Activated naive CD4-positive, alpha-beta T cell treated with anti-CD3 and anti-CD28 coated beads, Interleukin-2, amount 50 U/mL, for 24 hours (primary cell): ENCODE results near the gene PPP1R12B.
"Not testable (repeated sequence)": the region's sequence is repeated elsewhere in the genome, so short reads cannot be mapped to it uniquely, and the experiment has no call there.

Source experiments
- H3K27ac Mint-ChIP-seq: one replicate; pipeline ENCODE4 v1.8.0; 2021; ENCODE audit warnings: mild to moderate bottlenecking, mixed read lengths
- H3K27me3 Mint-ChIP-seq: one replicate; pipeline ENCODE4 v1.8.0; 2021; ENCODE audit warnings: mixed read lengths
- H3K36me3 Mint-ChIP-seq: one replicate; pipeline ENCODE4 v1.8.0; 2021; ENCODE audit warnings: mixed read lengths
- H3K4me1 Mint-ChIP-seq: one replicate; pipeline ENCODE4 v1.8.0; 2021; ENCODE audit warnings: mixed read lengths
- H3K4me3 Mint-ChIP-seq: one replicate; pipeline ENCODE4 v1.8.0; 2021; ENCODE audit warnings: mild to moderate bottlenecking, mixed read lengths
- H3K9me3 Mint-ChIP-seq: one replicate; pipeline ENCODE4 v1.8.0; 2021; ENCODE audit warnings: mixed read lengths

Gene PPP1R12B

GRCh38 chr1:202578001-202578504 lies 229.6 kb downstream of the PPP1R12B start:
- H3K4me1 Mint-ChIP-seq: no peaks in the 10 kb centered on the region
- no peaks in the 10 kb centered on the region for H3K9me3 Mint-ChIP-seq
- peaks cover 19% of the 10 kb centered on the region for H3K36me3 Mint-ChIP-seq
- H3K27me3 Mint-ChIP-seq: no peaks in the 10 kb centered on the region
- no peak overlapping the region for H3K27ac Mint-ChIP-seq
- H3K4me3 Mint-ChIP-seq: no peak overlapping the region

DNA sequence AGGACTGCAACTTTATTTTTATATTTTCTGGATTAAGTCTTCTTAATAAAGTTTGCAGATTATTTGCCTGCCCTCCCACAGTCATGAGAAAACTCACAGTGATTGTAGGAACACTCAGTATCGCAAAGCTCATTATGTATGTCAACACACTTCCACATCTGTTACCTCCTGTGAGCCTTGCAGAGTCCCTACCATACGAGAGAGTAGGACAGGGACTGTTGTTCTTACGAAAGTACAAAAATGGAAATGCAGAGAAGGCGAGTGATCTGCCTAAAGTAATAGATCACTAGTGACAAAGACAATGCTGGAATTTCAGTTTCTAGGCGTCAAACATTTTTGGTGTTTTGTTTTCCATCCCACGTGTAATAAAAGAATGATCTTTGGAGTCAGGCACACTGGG lies 230.1 kb downstream of the PPP1R12B start:
- Mint-ChIP-seq H3K27me3 (no peaks in the 10 kb centered on the region), H3K9me3 (no peaks in the 10 kb centered on the region), H3K4me3 (no peak overlapping the region), H3K36me3 (peaks cover 16% of the 10 kb centered on the region), H3K4me1 (no peaks in the 10 kb centered on the region), H3K27ac (no peak overlapping the region)

- no peaks in the 10 kb centered on the region for H3K9me3 Mint-ChIP-seq
- H3K4me1 Mint-ChIP-seq: no peaks in the 10 kb centered on the region
- no peaks in the 10 kb centered on the region for H3K27me3 Mint-ChIP-seq
- no peak overlapping the region for H3K27ac Mint-ChIP-seq
- peaks cover 14% of the 10 kb centered on the region for H3K36me3 Mint-ChIP-seq
- H3K4me3 Mint-ChIP-seq: no peak overlapping the region
Observed at GRCh38 chr1:202579806-202580205, 231.3 kb downstream of the PPP1R12B start.

GRCh38 chr1:202580619-202581018 lies 232.1 kb downstream of the PPP1R12B start:
- no peaks in the 10 kb centered on the region for H3K4me1 Mint-ChIP-seq

DNA sequence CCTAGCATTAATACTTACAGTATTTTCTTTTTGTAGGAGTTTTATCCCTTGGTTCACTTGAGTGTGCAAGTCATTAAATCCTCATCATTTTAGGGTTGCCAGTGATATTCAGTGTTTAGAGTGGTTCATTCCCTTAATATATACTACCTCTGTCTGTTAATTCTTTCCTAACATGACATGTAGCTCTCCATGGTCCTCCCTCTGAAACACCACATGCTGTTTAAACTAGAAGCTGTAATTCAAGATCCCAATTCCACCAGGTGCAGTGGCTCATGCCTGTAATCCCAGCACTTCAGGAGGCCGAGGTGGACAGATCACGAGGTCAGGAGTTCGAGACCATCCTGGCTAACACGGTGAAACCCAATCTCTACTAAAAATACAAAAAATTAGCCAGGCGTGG lies 233.9 kb downstream of the PPP1R12B start:
- peaks cover 11% of the 10 kb centered on the region for H3K36me3 Mint-ChIP-seq
- not testable (repeated sequence) for H3K9me3 Mint-ChIP-seq, H3K27ac Mint-ChIP-seq, H3K4me1 Mint-ChIP-seq, H3K4me3 Mint-ChIP-seq, H3K27me3 Mint-ChIP-seq

More at GRCh38 chr1:202580619-202581018, 232.1 kb downstream of the PPP1R12B start:
- Mint-ChIP-seq H3K4me3 (no peak overlapping the region), H3K27ac (peak overlapping the region; percentile 69), H3K36me3 (peaks cover 11% of the 10 kb centered on the region), H3K9me3 (no peaks in the 10 kb centered on the region), H3K27me3 (no peaks in the 10 kb centered on the region)

GRCh38 chr1:202584707-202585589 lies 236.4 kb downstream of the PPP1R12B start:
- no peak overlapping the region for H3K27ac Mint-ChIP-seq
- peaks cover 11% of the 10 kb centered on the region for H3K36me3 Mint-ChIP-seq
- H3K27me3 Mint-ChIP-seq: no peaks in the 10 kb centered on the region

DNA sequence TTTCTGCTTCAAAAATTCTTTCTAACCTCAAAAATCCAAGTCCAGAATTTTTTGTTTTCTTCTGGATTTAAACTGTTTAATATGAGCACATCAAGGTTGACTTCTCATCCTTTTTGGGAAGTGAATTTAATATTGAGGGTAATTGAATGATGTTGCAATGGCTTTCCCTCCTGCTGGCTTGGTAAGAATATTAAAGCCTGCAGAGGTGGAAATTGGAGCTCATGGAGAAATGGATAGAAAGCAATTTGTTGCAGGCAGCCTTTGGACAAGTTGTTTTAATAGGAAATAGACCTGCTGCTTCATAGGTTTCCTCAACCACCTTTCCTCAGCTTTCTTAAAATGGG lies 237.1 kb downstream of the PPP1R12B start:
- H3K27me3 Mint-ChIP-seq: no peaks in the 10 kb centered on the region
- no peak overlapping the region for H3K27ac Mint-ChIP-seq
- H3K4me1 Mint-ChIP-seq: no peaks in the 10 kb centered on the region
- H3K36me3 Mint-ChIP-seq: peaks cover 10% of the 10 kb centered on the region
- H3K4me3 Mint-ChIP-seq: no peak overlapping the region
- no peaks in the 10 kb centered on the region for H3K9me3 Mint-ChIP-seq

More at GRCh38 chr1:202584707-202585589, 236.4 kb downstream of the PPP1R12B start:
- H3K4me3 Mint-ChIP-seq: no peak overlapping the region
- H3K9me3 Mint-ChIP-seq: no peaks in the 10 kb centered on the region
- H3K4me1 Mint-ChIP-seq: no peaks in the 10 kb centered on the region

DNA sequence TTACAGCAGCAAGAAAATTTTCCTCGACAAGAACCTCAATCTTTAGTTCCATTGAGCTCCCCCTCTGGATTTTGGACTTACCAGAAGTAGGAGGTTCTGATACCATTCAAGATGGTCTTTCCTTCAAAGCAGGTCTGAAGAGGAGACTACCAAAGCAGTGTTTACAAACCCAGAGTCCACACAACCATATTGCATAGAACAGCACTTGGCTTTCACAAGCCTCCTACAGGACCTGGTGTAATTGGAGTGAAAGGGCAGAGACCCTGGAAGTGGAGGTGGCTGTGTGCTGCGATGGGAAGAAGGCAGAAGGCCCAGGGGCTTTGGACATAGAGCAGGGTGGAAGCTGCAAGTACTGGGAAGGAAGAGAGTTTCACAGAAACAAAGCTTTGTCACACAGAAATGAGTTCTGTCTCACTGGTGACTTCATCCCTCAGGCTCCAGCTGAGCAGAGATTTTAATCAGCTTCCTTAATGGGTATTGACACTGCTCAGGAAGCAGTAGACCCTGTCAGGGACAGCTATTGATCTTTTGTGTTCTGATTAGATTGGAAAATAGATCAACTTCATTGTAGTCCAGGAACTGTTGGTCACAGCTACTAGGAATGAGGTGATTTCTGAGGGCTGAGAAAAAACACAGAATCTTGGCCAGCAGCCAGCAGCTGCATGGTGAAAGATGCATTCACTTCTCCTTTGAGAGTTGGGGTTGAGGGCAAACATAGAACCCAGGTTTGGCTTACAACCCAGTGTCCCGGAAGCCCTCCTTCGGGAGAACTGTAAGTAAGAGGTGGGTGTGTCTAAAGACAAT lies 237.7 kb downstream of the PPP1R12B start:
- Mint-ChIP-seq H3K27me3 (no peaks in the 10 kb centered on the region), H3K27ac (no peak overlapping the region), H3K4me3 (no peak overlapping the region), H3K9me3 (no peaks in the 10 kb centered on the region), H3K36me3 (peaks cover 7% of the 10 kb centered on the region), H3K4me1 (no peaks in the 10 kb centered on the region)

GRCh38 chr1:202586871-202587270 lies 238.4 kb downstream of the PPP1R12B start:
- H3K27ac Mint-ChIP-seq: no peak overlapping the region
- no peak overlapping the region for H3K4me3 Mint-ChIP-seq
- H3K27me3 Mint-ChIP-seq: no peaks in the 10 kb centered on the region

GRCh38 chr1:202587859-202588485 lies 239.5 kb downstream of the PPP1R12B start:
- Mint-ChIP-seq H3K4me3 (no peak overlapping the region), H3K27ac (peak overlapping the region; percentile 47), H3K9me3 (no peaks in the 10 kb centered on the region), H3K36me3 (no peaks in the 10 kb centered on the region), H3K4me1 (no peaks in the 10 kb centered on the region), H3K27me3 (no peaks in the 10 kb centered on the region)

More at GRCh38 chr1:202586871-202587270, 238.4 kb downstream of the PPP1R12B start:
- H3K9me3 Mint-ChIP-seq: no peaks in the 10 kb centered on the region
- no peaks in the 10 kb centered on the region for H3K4me1 Mint-ChIP-seq
- peaks cover 5% of the 10 kb centered on the region for H3K36me3 Mint-ChIP-seq

DNA sequence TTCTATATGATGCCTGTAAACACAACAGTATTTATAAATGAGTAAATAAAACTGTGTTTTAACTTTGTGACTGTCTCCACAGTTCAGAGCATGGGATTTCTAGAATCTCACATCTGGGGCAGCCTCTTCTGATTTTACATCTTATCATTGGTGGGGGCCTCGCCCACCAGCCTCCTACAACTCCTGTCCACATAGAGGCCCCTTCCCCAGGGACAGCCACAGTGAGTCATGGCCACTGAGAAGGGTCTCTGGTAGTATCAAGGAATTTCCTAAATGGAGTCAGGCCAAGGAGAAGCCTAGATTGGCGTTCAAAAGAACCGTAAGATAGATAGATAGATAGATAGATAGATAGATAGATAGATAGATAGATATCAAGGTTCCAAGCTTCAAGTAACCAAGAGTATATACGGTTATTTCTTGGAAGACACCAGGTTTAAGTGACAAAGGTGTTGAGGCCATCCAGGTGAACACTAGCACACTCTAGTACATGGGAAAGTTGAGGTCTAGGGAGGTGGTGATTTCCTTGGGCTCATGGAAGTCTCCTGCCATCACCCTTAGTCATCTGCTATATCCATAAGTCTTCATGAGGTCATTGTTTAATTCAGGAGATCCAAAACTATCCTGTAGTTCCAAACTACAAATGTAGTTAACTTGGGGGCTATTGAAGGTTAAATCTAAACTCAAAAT lies 240.1 kb downstream of the PPP1R12B start:
- no peaks in the 10 kb centered on the region for H3K27me3 Mint-ChIP-seq
- no peak overlapping the region for H3K27ac Mint-ChIP-seq
- H3K36me3 Mint-ChIP-seq: no peaks in the 10 kb centered on the region
- no peaks in the 10 kb centered on the region for H3K4me1 Mint-ChIP-seq
- H3K4me3 Mint-ChIP-seq: no peak overlapping the region
- H3K9me3 Mint-ChIP-seq: no peaks in the 10 kb centered on the region

DNA sequence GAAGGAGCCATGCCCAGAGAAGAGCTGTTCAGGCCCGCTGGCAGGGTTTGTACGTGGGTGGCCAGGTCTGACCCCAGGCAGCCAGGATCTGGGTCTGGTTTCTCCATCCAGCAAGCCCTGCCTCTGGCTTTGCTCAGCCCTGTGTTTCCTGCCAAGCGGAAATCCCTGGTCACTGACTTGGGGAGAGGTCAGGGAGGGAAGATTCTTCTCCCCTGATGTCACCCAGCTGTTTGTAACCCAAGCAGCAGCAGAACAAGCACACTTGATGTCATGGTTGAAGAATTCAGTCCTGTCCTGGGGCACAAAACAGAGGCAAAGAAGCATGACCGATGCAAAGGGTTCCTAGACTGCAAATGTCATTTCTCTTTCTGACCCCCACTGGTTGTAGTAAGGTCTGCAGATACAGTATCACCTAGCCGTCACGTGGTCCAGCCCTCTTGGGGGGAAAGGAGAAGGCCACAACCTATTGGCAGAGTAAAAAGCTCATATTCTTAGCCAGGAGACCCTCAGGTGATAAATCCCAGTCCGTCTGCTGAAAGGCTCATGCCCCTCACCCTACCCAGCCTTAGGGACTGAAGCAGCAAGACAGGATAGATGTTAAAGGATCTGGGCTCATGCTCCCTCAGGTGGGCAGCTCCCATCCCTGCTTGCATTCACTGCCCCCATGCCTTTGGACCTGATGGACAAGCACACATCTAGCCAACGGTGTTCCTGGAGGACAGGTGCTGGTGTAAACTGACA lies 240.9 kb downstream of the PPP1R12B start:
- Mint-ChIP-seq H3K4me3 (no peak overlapping the region), H3K27ac (no peak overlapping the region), H3K27me3 (no peaks in the 10 kb centered on the region), H3K36me3 (no peaks in the 10 kb centered on the region), H3K4me1 (no peaks in the 10 kb centered on the region), H3K9me3 (no peaks in the 10 kb centered on the region)

DNA sequence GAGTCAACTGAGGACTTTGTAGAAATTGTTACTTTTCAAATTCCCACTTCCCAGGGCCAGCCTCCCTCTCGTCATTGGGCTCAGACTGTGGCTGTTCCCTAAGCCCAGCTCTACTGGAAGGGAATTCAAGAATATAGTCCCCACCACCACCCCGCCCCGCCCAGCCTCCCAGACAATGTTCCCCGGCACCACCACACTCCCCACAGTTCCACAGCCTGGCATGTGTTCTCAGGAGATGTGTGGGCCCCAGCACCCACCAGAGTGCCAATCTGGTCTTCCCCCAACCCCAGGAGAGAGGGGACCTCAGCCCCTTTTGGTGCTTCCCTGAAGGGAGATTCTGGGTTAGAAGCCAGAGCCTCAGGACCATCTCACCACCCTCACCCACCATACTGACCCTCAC lies 241.6 kb downstream of the PPP1R12B start:
- no peaks in the 10 kb centered on the region for H3K9me3 Mint-ChIP-seq
- H3K27me3 Mint-ChIP-seq: no peaks in the 10 kb centered on the region
- H3K4me3 Mint-ChIP-seq: no peak overlapping the region
- H3K4me1 Mint-ChIP-seq: no peaks in the 10 kb centered on the region
- no peaks in the 10 kb centered on the region for H3K36me3 Mint-ChIP-seq
- no peak overlapping the region for H3K27ac Mint-ChIP-seq

GRCh38 chr1:202590975-202591411 lies 242.5 kb downstream of the PPP1R12B start:
- Mint-ChIP-seq H3K27ac (no peak overlapping the region), H3K9me3 (no peaks in the 10 kb centered on the region), H3K4me1 (no peaks in the 10 kb centered on the region), H3K27me3 (no peaks in the 10 kb centered on the region), H3K4me3 (no peak overlapping the region), H3K36me3 (peaks cover 3% of the 10 kb centered on the region)
